Measurements from ENCODE around the gene RAB5IF.
"Not testable (repeated sequence)": the region's sequence is repeated elsewhere in the genome, so short reads cannot be mapped to it uniquely, and the experiment has no call there.

Gene RAB5IF

GRCh38 chr20:36585410-36586125 is 20.0 kb upstream of the RAB5IF start:
- no peak for DNase-seq (ENCODE audit: low read depth in 2 of 2)

- no peak for DNase-seq (ENCODE audit: low read depth in 2 of 2)
Observed at GRCh38 chr20:36587388-36588070, 18.1 kb upstream of the RAB5IF start.

GRCh38 chr20:36591281-36591680 is 14.3 kb upstream of the RAB5IF start:
- DNase-seq (ENCODE audit: low read depth in 2 of 2) = no peak

GRCh38 chr20:36591854-36592641 is 13.5 kb upstream of the RAB5IF start:
- no peak for DNase-seq (ENCODE audit: low read depth in 2 of 2)

- no peak for DNase-seq (ENCODE audit: low read depth in 2 of 2)
Observed at GRCh38 chr20:36593347-36593929, 12.1 kb upstream of the RAB5IF start.

GRCh38 chr20:36599912-36600345 is 5.7 kb upstream of the RAB5IF start:
- DNase-seq (ENCODE audit: low read depth in 2 of 2) = no peak

GRCh38 chr20:36601540-36601939 is 4.0 kb upstream of the RAB5IF start:
- DNase-seq (ENCODE audit: low read depth in 2 of 2) = no peak

- no peak for DNase-seq (ENCODE audit: low read depth in 2 of 2)
Observed at GRCh38 chr20:36604952-36605398, 604 bp upstream of the RAB5IF start.

GRCh38 chr20:36606158-36607066 is 833 bp downstream of the RAB5IF start:
- no peak for DNase-seq (ENCODE audit: low read depth in 2 of 2)

- no peak for DNase-seq (ENCODE audit: low read depth in 2 of 2)
Observed at GRCh38 chr20:36607586-36608387, 2.2 kb downstream of the RAB5IF start.

GRCh38 chr20:36608388-36608728 is 2.8 kb downstream of the RAB5IF start:
- DNase-seq (ENCODE audit: low read depth in 2 of 2) = not testable (repeated sequence)

GRCh38 chr20:36611625-36612024 is 6.0 kb downstream of the RAB5IF start:
- no peak for DNase-seq (ENCODE audit: low read depth in 2 of 2)

GRCh38 chr20:36613974-36614373 is 8.4 kb downstream of the RAB5IF start:
- no peak for DNase-seq (ENCODE audit: low read depth in 2 of 2)

- DNase-seq (ENCODE audit: low read depth in 2 of 2) = no peak
Observed at GRCh38 chr20:36614781-36615557, 9.4 kb downstream of the RAB5IF start.

GRCh38 chr20:36620917-36621316 is 15.3 kb downstream of the RAB5IF start:
- DNase-seq (ENCODE audit: low read depth in 2 of 2) = no peak

- DNase-seq (ENCODE audit: low read depth in 2 of 2) = no peak
Observed at GRCh38 chr20:36623444-36623843, 17.9 kb downstream of the RAB5IF start.

GRCh38 chr20:36624068-36624943 is 18.7 kb downstream of the RAB5IF start:
- DNase-seq (ENCODE audit: low read depth in 2 of 2) = no peak

- DNase-seq (ENCODE audit: low read depth in 2 of 2) = no peak
Observed at GRCh38 chr20:36624944-36625324, 19.4 kb downstream of the RAB5IF start.

GRCh38 chr20:36628076-36628475 is 22.5 kb downstream of the RAB5IF start:
- DNase-seq (ENCODE audit: low read depth in 2 of 2) = no peak
